SIG-M5 (cell line): Measurements from ENCODE around the gene SKOR1.

Experiments used
- DNase-seq: peaks from one replicate; lab custom pipeline; 2025; lab: John Stamatoyannopoulos, UW

The SKOR1 gene

GRCh38 chr15:67832031-67832551, 6.8 kb downstream of the SKOR1 start:
- DNase-seq: no peak

- no peak for DNase-seq
Observed at GRCh38 chr15:67832897-67833709, 7.8 kb downstream of the SKOR1 start.

- no peak for DNase-seq
Observed at GRCh38 chr15:67833710-67834511, 8.6 kb downstream of the SKOR1 start.

GRCh38 chr15:67834581-67835296, 9.4 kb downstream of the SKOR1 start:
- DNase-seq: no peak

- DNase-seq: no peak
Observed at GRCh38 chr15:67835297-67836133, 10.2 kb downstream of the SKOR1 start.

- DNase-seq: no peak
Observed at GRCh38 chr15:67836134-67836455, 10.8 kb downstream of the SKOR1 start.

GRCh38 chr15:67836477-67836876, 11.2 kb downstream of the SKOR1 start:
- DNase-seq: no peak

GRCh38 chr15:67836955-67837354, 11.6 kb downstream of the SKOR1 start:
- no peak for DNase-seq

- no peak for DNase-seq
Observed at GRCh38 chr15:67838789-67839332, 13.6 kb downstream of the SKOR1 start.

- no peak for DNase-seq
Observed at GRCh38 chr15:67839499-67839928, 14.2 kb downstream of the SKOR1 start.

GRCh38 chr15:67839929-67840748, 14.8 kb downstream of the SKOR1 start, which contains the start of gene RNU6-1:
Gene RNU6-1 (minus strand): TSS chr15:67840045.
- DNase-seq: peak; percentile 77

GRCh38 chr15:67840749-67841512, 15.6 kb downstream of the SKOR1 start:
- DNase-seq: no peak

- no peak for DNase-seq
Observed at GRCh38 chr15:67841513-67841762, 16.1 kb downstream of the SKOR1 start.

- no peak for DNase-seq
Observed at GRCh38 chr15:67843092-67843501, 17.8 kb downstream of the SKOR1 start.

- DNase-seq: no peak
Observed at GRCh38 chr15:67843571-67844387, 18.5 kb downstream of the SKOR1 start.

- no peak for DNase-seq
Observed at GRCh38 chr15:67845974-67846373, 20.7 kb downstream of the SKOR1 start.

- no peak for DNase-seq
Observed at GRCh38 chr15:67849538-67849937, 24.2 kb downstream of the SKOR1 start.

GRCh38 chr15:67850336-67850735, 25.0 kb downstream of the SKOR1 start:
- DNase-seq: no peak
